ENCODE measurements around the gene RPUSD1. TPM values are rescaled to one million over a fixed set of nuclear protein-coding genes. Genes with fewer than 3 reads are reported as not detected.

Gene RPUSD1
- total and polyA plus RNA-seq, 2 donors (not counting 1 experiment from before 2014, with no cell fraction given): 34.7 to 46.1 TPM

DNA sequence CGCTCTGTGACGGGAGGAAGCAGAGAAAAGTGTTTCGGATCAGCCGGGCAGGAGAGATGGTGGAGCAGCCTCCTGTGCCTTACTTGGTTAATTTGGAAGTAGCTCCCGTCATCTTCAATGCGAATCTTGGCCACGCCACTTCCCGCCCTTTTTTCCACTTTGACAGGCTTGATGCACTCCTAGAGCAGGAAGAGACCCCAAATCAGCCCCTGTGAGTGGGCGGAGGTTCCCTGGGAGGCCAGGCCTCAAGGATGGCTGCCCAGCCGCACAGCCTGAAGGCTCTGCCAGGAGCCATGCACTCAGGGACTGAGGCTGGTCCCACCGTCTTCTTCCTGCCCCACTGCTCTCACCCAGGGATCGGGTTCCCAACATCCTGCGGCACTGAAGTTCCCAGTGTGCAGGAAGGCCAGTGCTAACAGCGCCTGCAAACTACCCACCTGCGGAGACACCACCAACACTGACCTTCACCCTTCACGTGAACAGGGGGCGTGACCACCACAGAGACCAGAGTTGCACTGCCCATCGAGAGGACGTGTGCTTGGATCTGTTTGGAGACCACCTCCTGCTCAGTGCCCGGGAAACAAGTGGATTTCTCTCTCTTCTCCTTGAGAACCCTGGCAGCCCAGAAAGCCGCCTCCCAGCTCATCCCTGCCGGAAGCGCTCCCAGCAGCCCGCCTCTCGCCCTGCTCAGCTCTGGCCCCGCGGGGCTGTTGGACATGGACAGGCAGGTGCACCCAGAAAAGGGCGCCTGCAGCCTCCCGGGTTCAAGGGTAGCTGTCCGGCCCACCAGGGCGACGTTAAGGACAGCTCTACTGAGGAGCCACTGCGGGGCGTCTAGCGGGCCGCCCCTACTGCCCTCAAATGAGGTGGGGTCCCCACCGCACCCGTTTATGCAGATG lies 48.4 kb downstream of the RPUSD1 start:
- H3K9me3 Mint-ChIP-seq (ENCODE audit: insufficient read depth): no peaks in the 10 kb centered on the region
- ChIA-PET CTCF (interaction anchor here (1.0 to 5.9 kb wide), 7 partner anchors 8 to 46 kb away, joined by 3 to 31 read pairs (median 6); partner anchors contain the start of genes ANTKMT and METRN), POLR2A (interaction anchor here (0.6 to 2.0 kb wide), 3 partner anchors 12 to 24 kb away, joined by 4 to 11 read pairs (median 9); no protein-coding TSS in a partner anchor)
- Histone ChIP-seq H3K4me1 (ENCODE audit: control insufficient read depth in 2 of 2, insufficient read depth in 2 of 2, low read length in 2 of 2) (peaks cover 20 to 36% of the 10 kb centered on the region in 2 donors), H3K79me2 (ENCODE audit: control insufficient read depth, insufficient read depth, low read length) (peaks cover 16% of the 10 kb centered on the region), H3K36me3 (replicated peaks in 1 of 2; ENCODE audit: control extremely low read depth in 1 of 2, control insufficient read depth in 1 of 2, extremely low read depth in 1 of 2, insufficient read depth in 2 of 2, low read length in 1 of 2) (peaks cover 0 to 22% of the 10 kb centered on the region in 2 experiments), H2AFZ (ENCODE audit: insufficient read depth, low read depth, low read length, poor library complexity, severe bottlenecking) (peak overlapping the region; percentile 90), H3K27ac (ENCODE audit: low read length in 2 of 2) (peak overlapping the region; percentile 86 to 94), H4K20me1 (ENCODE audit: control insufficient read depth, insufficient read depth, low read length, poor library complexity, severe bottlenecking) (peaks cover 9% of the 10 kb centered on the region), H3K27me3 (replicated peaks in 1 of 4; ENCODE audit: control extremely low read depth in 1 of 4, control insufficient read depth in 3 of 4, insufficient read depth in 4 of 4, low read length in 3 of 4) (no peaks in the 10 kb centered on the region), H3K9me3 (ENCODE audit: control extremely low read depth in 1 of 3, control insufficient read depth in 2 of 3, insufficient read depth in 1 of 3, low read length in 2 of 3) (no peaks in the 10 kb centered on the region), H3K4me3 (ENCODE audit: control extremely low read depth in 1 of 5, extremely low read depth in 1 of 5, insufficient read depth in 1 of 5, low read depth in 2 of 5, low read length in 4 of 5) (peak overlapping the region; percentile 18 to 94 (median 81)), H3K4me2 (replicated peaks; ENCODE audit: low read depth, low read length, poor library complexity, severe bottlenecking) (peak overlapping the region; percentile 99), H3K9ac (ENCODE audit: low read length) (peak overlapping the region; percentile 97)
- intact Hi-C loops (cut with micrococcal nuclease): loop anchor here (2.0 kb wide), 1 partner anchor 55 kb away; the partner anchor contains the start of gene JMJD8
- ATAC-seq (ENCODE audit: low read depth): no peak
- H3K27me3 Mint-ChIP-seq: no peaks in the 10 kb centered on the region
- TF ChIP-seq, protein P1, sequence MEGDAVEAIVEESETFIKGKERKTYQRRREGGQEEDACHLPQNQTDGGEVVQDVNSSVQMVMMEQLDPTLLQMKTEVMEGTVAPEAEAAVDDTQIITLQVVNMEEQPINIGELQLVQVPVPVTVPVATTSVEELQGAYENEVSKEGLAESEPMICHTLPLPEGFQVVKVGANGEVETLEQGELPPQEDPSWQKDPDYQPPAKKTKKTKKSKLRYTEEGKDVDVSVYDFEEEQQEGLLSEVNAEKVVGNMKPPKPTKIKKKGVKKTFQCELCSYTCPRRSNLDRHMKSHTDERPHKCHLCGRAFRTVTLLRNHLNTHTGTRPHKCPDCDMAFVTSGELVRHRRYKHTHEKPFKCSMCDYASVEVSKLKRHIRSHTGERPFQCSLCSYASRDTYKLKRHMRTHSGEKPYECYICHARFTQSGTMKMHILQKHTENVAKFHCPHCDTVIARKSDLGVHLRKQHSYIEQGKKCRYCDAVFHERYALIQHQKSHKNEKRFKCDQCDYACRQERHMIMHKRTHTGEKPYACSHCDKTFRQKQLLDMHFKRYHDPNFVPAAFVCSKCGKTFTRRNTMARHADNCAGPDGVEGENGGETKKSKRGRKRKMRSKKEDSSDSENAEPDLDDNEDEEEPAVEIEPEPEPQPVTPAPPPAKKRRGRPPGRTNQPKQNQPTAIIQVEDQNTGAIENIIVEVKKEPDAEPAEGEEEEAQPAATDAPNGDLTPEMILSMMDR (IDR thresholded peaks at IDR 0.05): no peak
- TF ChIP-seq EZH2 (IDR thresholded peaks at IDR 0.05; ENCODE audit: borderline replicate concordance, insufficient read depth, low read depth, low read length, poor library complexity, severe bottlenecking): no peak
- peak; percentile 24 for DNase-seq
- peaks cover 18% of the 10 kb centered on the region for H3K4me1 Mint-ChIP-seq
- WGBS (ENCODE audit: insufficient coverage): 55% methylated on average over 38 of the region's 38 CpGs
- H3K4me3 Mint-ChIP-seq: peak overlapping the region; percentile 82
- peak overlapping the region; percentile 59 for H3K27ac Mint-ChIP-seq
